ENCODE measurements around the gene CCDC154. TPM values are rescaled to one million over a fixed set of nuclear protein-coding genes. Genes with fewer than 3 reads are reported as not detected.

The CCDC154 gene
- total and polyA plus RNA-seq, 5 donors: 0.39 to 1.8 (median 0.57) TPM

- Histone ChIP-seq H3K9me3 (ENCODE audit: control insufficient read depth, low read length) (no peaks in the 10 kb centered on the region), H3K27ac (ENCODE audit: low read length) (no peak overlapping the region), H3K4me3 (ENCODE audit: low read length) (no peak overlapping the region), H3K27me3 (ENCODE audit: control insufficient read depth, insufficient read depth) (no peaks in the 10 kb centered on the region), H3K4me1 (ENCODE audit: control insufficient read depth, insufficient read depth, low read length) (no peaks in the 10 kb centered on the region)
- intact Hi-C loops (cut with DNase I): no loop called here
- WGBS: 70% methylated on average over 42 of the region's 42 CpGs
- no peak for ATAC-seq
- no peak for DNase-seq
Measured at GRCh38 chr16:1426734-1427471, 17.5 kb downstream of the CCDC154 start.

- no peaks in the 10 kb centered on the region for H3K9me3 ChIP-seq (ENCODE audit: control insufficient read depth, low read length)
- no peaks in the 10 kb centered on the region for H3K27me3 ChIP-seq (ENCODE audit: control insufficient read depth, insufficient read depth)
- no peak overlapping the region for H3K4me3 ChIP-seq (ENCODE audit: low read length)
- no peaks in the 10 kb centered on the region for H3K4me1 ChIP-seq (ENCODE audit: control insufficient read depth, insufficient read depth, low read length)
- 86% methylated on average over 16 of the region's 16 CpGs for WGBS
- intact Hi-C loops (cut with DNase I): no loop called here
- no peak for DNase-seq
- no peak overlapping the region for H3K27ac ChIP-seq (ENCODE audit: low read length)
- no peak for ATAC-seq
Measured at GRCh38 chr16:1425616-1426370, 18.6 kb downstream of the CCDC154 start.

GRCh38 chr16:1424028-1424427 is 20.3 kb downstream of the CCDC154 start:
- Histone ChIP-seq H3K4me3 (ENCODE audit: low read length) (no peak overlapping the region), H3K27ac (ENCODE audit: low read length) (no peak overlapping the region), H3K9me3 (ENCODE audit: control insufficient read depth, low read length) (no peaks in the 10 kb centered on the region), H3K27me3 (ENCODE audit: control insufficient read depth, insufficient read depth) (no peaks in the 10 kb centered on the region), H3K4me1 (ENCODE audit: control insufficient read depth, insufficient read depth, low read length) (peaks cover 3% of the 10 kb centered on the region)
- DNase-seq: peak in 1 of 3 donors; percentile 47
- ATAC-seq: no peak
- intact Hi-C loops (cut with DNase I): no loop called here
- WGBS: 91% methylated on average over 12 of the region's 12 CpGs

- peak in 1 of 3 donors; percentile 17 for DNase-seq
- Histone ChIP-seq H3K27ac (ENCODE audit: low read length) (no peak overlapping the region), H3K4me1 (ENCODE audit: control insufficient read depth, insufficient read depth, low read length) (peaks cover 3% of the 10 kb centered on the region), H3K9me3 (ENCODE audit: control insufficient read depth, low read length) (no peaks in the 10 kb centered on the region), H3K4me3 (ENCODE audit: low read length) (no peak overlapping the region), H3K27me3 (ENCODE audit: control insufficient read depth, insufficient read depth) (no peaks in the 10 kb centered on the region)
- WGBS: 89% methylated on average over 10 of the region's 10 CpGs
- intact Hi-C loops (cut with DNase I): no loop called here
- ATAC-seq: no peak
Measured at GRCh38 chr16:1422076-1422475, 22.3 kb downstream of the CCDC154 start.

GRCh38 chr16:1420111-1420539 is 24.2 kb downstream of the CCDC154 start:
- DNase-seq: peak in 1 of 3 donors; percentile 64
- Histone ChIP-seq H3K4me1 (ENCODE audit: control insufficient read depth, insufficient read depth, low read length) (peaks cover 3% of the 10 kb centered on the region), H3K27ac (ENCODE audit: low read length) (peak overlapping the region; percentile 43), H3K9me3 (ENCODE audit: control insufficient read depth, low read length) (no peaks in the 10 kb centered on the region), H3K4me3 (ENCODE audit: low read length) (peak overlapping the region; percentile 71), H3K27me3 (ENCODE audit: control insufficient read depth, insufficient read depth) (no peaks in the 10 kb centered on the region)
- 2% methylated on average over 22 of the region's 22 CpGs for WGBS
- intact Hi-C loops (cut with DNase I): no loop called here
- no peak for ATAC-seq

- WGBS: 67% methylated on average over 3 of the region's 3 CpGs
- Histone ChIP-seq H3K4me3 (ENCODE audit: low read length) (no peak overlapping the region), H3K4me1 (ENCODE audit: control insufficient read depth, insufficient read depth, low read length) (peaks cover 3% of the 10 kb centered on the region), H3K27ac (ENCODE audit: low read length) (no peak overlapping the region), H3K27me3 (ENCODE audit: control insufficient read depth, insufficient read depth) (no peaks in the 10 kb centered on the region), H3K9me3 (ENCODE audit: control insufficient read depth, low read length) (no peaks in the 10 kb centered on the region)
- intact Hi-C loops (cut with DNase I): loop anchor here in 1 of 4 donors (10.0 kb wide), 1 partner anchor 112 kb away; the partner anchor contains the start of gene UBE2I
- ATAC-seq (no peak), DNase-seq (no peak)
Measured at GRCh38 chr16:1416521-1416941, 27.8 kb downstream of the CCDC154 start.

- peak within 1 kb of the TSS; percentile 95 for H3K4me3 ChIP-seq (ENCODE audit: low read length)
- peak; percentile 83 to 94 (median 94) for DNase-seq
- peak; percentile 53 to 60 for ATAC-seq
- WGBS: 2% methylated on average over 66 of the region's 72 CpGs
- H3K27ac ChIP-seq (ENCODE audit: low read length): peak within 1 kb of the TSS; percentile 93
- H3K4me1 ChIP-seq (ENCODE audit: control insufficient read depth, insufficient read depth, low read length): no peaks in the 10 kb centered on the region
- no peaks in the 10 kb centered on the region for H3K9me3 ChIP-seq (ENCODE audit: control insufficient read depth, low read length)
- intact Hi-C loops (cut with DNase I): loop anchor here in 1 of 4 donors (10.0 kb wide), 1 partner anchor 110 kb away; the partner anchor contains the start of gene UBE2I
- H3K27me3 ChIP-seq (ENCODE audit: control insufficient read depth, insufficient read depth): no peaks in the 10 kb centered on the region
Measured at GRCh38 chr16:1414532-1415260, 29.7 kb downstream of the CCDC154 start, which contains the start of gene UNKL. Gene UNKL, minus strand, starts transcription at chr16:1414704. Its CDS starts 13 bp downstream, at chr16:1414691.

GRCh38 chr16:1413684-1414531 is 30.4 kb downstream of the CCDC154 start:
- H3K27me3 ChIP-seq (ENCODE audit: control insufficient read depth, insufficient read depth): no peaks in the 10 kb centered on the region

GRCh38 chr16:1412847-1413246 is 31.5 kb downstream of the CCDC154 start:
- Histone ChIP-seq H3K9me3 (ENCODE audit: control insufficient read depth, low read length) (no peaks in the 10 kb centered on the region), H3K4me3 (ENCODE audit: low read length) (no peak overlapping the region), H3K27ac (ENCODE audit: low read length) (no peak overlapping the region), H3K27me3 (ENCODE audit: control insufficient read depth, insufficient read depth) (no peaks in the 10 kb centered on the region), H3K4me1 (ENCODE audit: control insufficient read depth, insufficient read depth, low read length) (no peaks in the 10 kb centered on the region)
- 83% methylated on average over 2 of the region's 2 CpGs for WGBS
- intact Hi-C loops (cut with DNase I): loop anchor here in 1 of 4 donors (10.0 kb wide), 1 partner anchor 108 kb away; the partner anchor contains the start of gene UBE2I
- DNase-seq: no peak
- ATAC-seq: no peak

More at GRCh38 chr16:1413684-1414531, 30.4 kb downstream of the CCDC154 start:
- Histone ChIP-seq H3K9me3 (ENCODE audit: control insufficient read depth, low read length) (no peaks in the 10 kb centered on the region), H3K4me3 (ENCODE audit: low read length) (peak overlapping the region; percentile 95), H3K4me1 (ENCODE audit: control insufficient read depth, insufficient read depth, low read length) (no peaks in the 10 kb centered on the region), H3K27ac (ENCODE audit: low read length) (peak overlapping the region; percentile 72)
- ATAC-seq (peak; percentile 49 to 51), DNase-seq (peak; percentile 51 to 85 (median 85))
- intact Hi-C loops (cut with DNase I): loop anchor here in 1 of 4 donors (10.0 kb wide), 1 partner anchor 109 kb away; the partner anchor contains the start of gene UBE2I
- 3% methylated on average over 85 of the region's 85 CpGs for WGBS
